CD8-positive, alpha-beta memory T cell (primary cell): ENCODE measurements around the gene CDYL. TPM values are rescaled to one million over a fixed set of nuclear protein-coding genes. Genes with fewer than 3 reads are reported as not detected.
A peak's percentile ranks its signal among the peaks of the same experiment; 100 is the strongest.

Experiments used
- CTCF ChIA-PET: fragments of 350-600 bp; sonication (Branson Sonifier 250); formaldehyde crosslinking; loops from one replicate; lab custom pipeline; 2021; ENCODE audit warnings: antibody characterized with exemption; lab: Charles Lee
- POLR2A ChIA-PET: fragments of 350-600 bp; sonication (Branson Sonifier 250); formaldehyde crosslinking; loops from one replicate; lab custom pipeline; 2021; ENCODE audit warnings: antibody characterized with exemption; lab: Charles Lee
- DNase-seq, 5 donors: peaks; one replicate each; pipeline versions ENCODE4 v3.0.0 to v3.0.0-alpha.2; 2020 to 2022; ENCODE audit warnings: mixed read lengths in 1 of 5
- H3K27ac ChIP-seq: one replicate; pipeline ENCODE4 v1.7.0; 2013; ENCODE audit warnings: low read depth, mild to moderate bottlenecking, low read length, moderate library complexity
- H3K27me3 ChIP-seq: 2 replicates; pipeline ENCODE4 v1.7.0; 2013; ENCODE audit warnings: low read length, mild to moderate bottlenecking; ENCODE audit not compliant: insufficient read depth, poor library complexity, severe bottlenecking
- H3K36me3 ChIP-seq: 2 replicates; pipeline ENCODE4 v1.7.0; 2013; ENCODE audit warnings: mild to moderate bottlenecking, low read length, moderate library complexity; ENCODE audit not compliant: insufficient read depth
- H3K4me1 ChIP-seq: 2 replicates; pipeline ENCODE4 v1.7.0; 2013; ENCODE audit warnings: mild to moderate bottlenecking, low read length, moderate library complexity; ENCODE audit not compliant: insufficient read depth
- H3K4me3 ChIP-seq: 2 replicates; pipeline ENCODE4 v1.7.0; 2013; ENCODE audit warnings: mild to moderate bottlenecking, low read length
- H3K9me3 ChIP-seq: 2 replicates; pipeline ENCODE4 v1.7.0; 2013; ENCODE audit warnings: mild to moderate bottlenecking, low read length
- H3K27ac Mint-ChIP-seq, 8 donors: one replicate each; pipeline ENCODE4 v1.8.0; 2020 to 2021; ENCODE audit warnings: mixed read lengths in 8 of 8, mild to moderate bottlenecking in 6 of 8, inconsistent platforms in 3 of 8, moderate library complexity in 3 of 8
- H3K27me3 Mint-ChIP-seq, 2 donors: one replicate each; pipeline ENCODE4 v1.8.0; 2020 to 2021; ENCODE audit warnings: mixed read lengths in 2 of 2, mild to moderate bottlenecking in 1 of 2, moderate library complexity in 1 of 2
- H3K36me3 Mint-ChIP-seq, 3 donors: one replicate each; pipeline ENCODE4 v1.8.0; 2020 to 2021; ENCODE audit warnings: mixed read lengths in 3 of 3, inconsistent platforms in 1 of 3, mild to moderate bottlenecking in 1 of 3
- H3K4me1 Mint-ChIP-seq, 3 donors: one replicate each; pipeline ENCODE4 v1.8.0; 2020 to 2021; ENCODE audit warnings: mixed read lengths in 3 of 3, inconsistent platforms in 1 of 3, mild to moderate bottlenecking in 1 of 3
- H3K4me3 Mint-ChIP-seq, 7 donors: one replicate each; pipeline ENCODE4 v1.8.0; 2020 to 2021; ENCODE audit warnings: mixed read lengths in 7 of 7, mild to moderate bottlenecking in 6 of 7, moderate library complexity in 4 of 7, inconsistent platforms in 2 of 7
- H3K9me3 Mint-ChIP-seq, 5 donors: one replicate each; pipeline ENCODE4 v1.8.0; 2020 to 2022; ENCODE audit warnings: mixed read lengths in 5 of 5, mild to moderate bottlenecking in 3 of 5, moderate library complexity in 2 of 5, inconsistent platforms in 1 of 5
- polyA plus RNA-seq: library from polyadenylated mRNA; unstranded; fragments of 300-500 nt; fragmentation: Illumina TruSeq; gene quantifications from one replicate; pipeline ENCODE4 v1.2.3, GENCODE V29; 2021
- total RNA-seq, 2 experiments: library from RNA; stranded (reverse); gene quantifications; one replicate each; pipeline ENCODE4 v1.2.3, GENCODE V29; 2021

Gene CDYL
- 10 to 100 TPM; 31.7 to 32.2 TPM for total RNA-seq
- polyA plus RNA-seq, result 7.5 TPM

- H3K4me1 ChIP-seq, result peaks cover 10% of the 10 kb centered on the region
- Mint-ChIP-seq H3K9me3 (peaks cover 0 to 7% (median 2%) of the 10 kb centered on the region in 5 donors), H3K36me3 (peaks cover 0 to 7% (median 0%) of the 10 kb centered on the region in 3 donors), H3K27me3 (no peaks in the 10 kb centered on the region), H3K27ac (peak within 1 kb of the TSS; percentile 71 to 98 (median 91)), H3K4me3 (peak within 1 kb of the TSS; percentile 91 to 96 (median 93)), H3K4me1 (peaks cover 38 to 49% (median 48%) of the 10 kb centered on the region in 3 donors)
- no peaks in the 10 kb centered on the region for H3K27me3 ChIP-seq
- H3K4me3 ChIP-seq, result peak within 1 kb of the TSS; percentile 76
- H3K27ac ChIP-seq, result peak within 1 kb of the TSS; percentile 17
- H3K36me3 ChIP-seq, result no peaks in the 10 kb centered on the region
- ChIA-PET CTCF (interaction anchor here (1.2 kb wide), 1 partner anchor 227 kb away, joined by 3 read pairs; no protein-coding TSS in a partner anchor), POLR2A (interaction anchor here (1.0 kb wide), 1 partner anchor 24 kb away, joined by 3 read pairs; no protein-coding TSS in a partner anchor)
- no peaks in the 10 kb centered on the region for H3K9me3 ChIP-seq
- DNase-seq, result peak; percentile 84 to 91 (median 90)
Measured at GRCh38 chr6:4776131-4776492, at the start of gene CDYL. Gene CDYL, plus strand, starts transcription at chr6:4776404. Its CDS starts 380 bp downstream, at chr6:4776784.

GRCh38 chr6:4726645-4727044, 49.6 kb upstream of the CDYL start:
- POLR2A ChIA-PET, result no interaction called here
- Mint-ChIP-seq H3K27me3 (peaks cover 5 to 30% of the 10 kb centered on the region in 2 donors), H3K4me3 (no peak overlapping the region), H3K4me1 (peaks cover 9 to 14% (median 14%) of the 10 kb centered on the region in 3 donors), H3K27ac (no peak overlapping the region), H3K36me3 (no peaks in the 10 kb centered on the region), H3K9me3 (no peaks in the 10 kb centered on the region)
- H3K27me3 ChIP-seq, result no peaks in the 10 kb centered on the region
- H3K9me3 ChIP-seq, result no peaks in the 10 kb centered on the region
- DNase-seq, result no peak
- H3K4me1 ChIP-seq, result no peaks in the 10 kb centered on the region
- H3K27ac ChIP-seq, result peak overlapping the region; percentile 59
- no peaks in the 10 kb centered on the region for H3K36me3 ChIP-seq
- no peak overlapping the region for H3K4me3 ChIP-seq
- CTCF ChIA-PET, result no interaction called here

GRCh38 chr6:4727217-4727616, 49.0 kb upstream of the CDYL start:
- Histone ChIP-seq H3K9me3 (no peaks in the 10 kb centered on the region), H3K4me1 (no peaks in the 10 kb centered on the region), H3K27me3 (no peaks in the 10 kb centered on the region), H3K27ac (peak overlapping the region; percentile 59), H3K36me3 (no peaks in the 10 kb centered on the region), H3K4me3 (no peak overlapping the region)
- Mint-ChIP-seq H3K9me3 (no peaks in the 10 kb centered on the region), H3K4me1 (peaks cover 9 to 14% (median 14%) of the 10 kb centered on the region in 3 donors), H3K27ac (no peak overlapping the region), H3K4me3 (no peak overlapping the region), H3K27me3 (peaks cover 5 to 30% of the 10 kb centered on the region in 2 donors), H3K36me3 (no peaks in the 10 kb centered on the region)
- ChIA-PET POLR2A (no interaction called here), CTCF (no interaction called here)
- no peak for DNase-seq

DNA sequence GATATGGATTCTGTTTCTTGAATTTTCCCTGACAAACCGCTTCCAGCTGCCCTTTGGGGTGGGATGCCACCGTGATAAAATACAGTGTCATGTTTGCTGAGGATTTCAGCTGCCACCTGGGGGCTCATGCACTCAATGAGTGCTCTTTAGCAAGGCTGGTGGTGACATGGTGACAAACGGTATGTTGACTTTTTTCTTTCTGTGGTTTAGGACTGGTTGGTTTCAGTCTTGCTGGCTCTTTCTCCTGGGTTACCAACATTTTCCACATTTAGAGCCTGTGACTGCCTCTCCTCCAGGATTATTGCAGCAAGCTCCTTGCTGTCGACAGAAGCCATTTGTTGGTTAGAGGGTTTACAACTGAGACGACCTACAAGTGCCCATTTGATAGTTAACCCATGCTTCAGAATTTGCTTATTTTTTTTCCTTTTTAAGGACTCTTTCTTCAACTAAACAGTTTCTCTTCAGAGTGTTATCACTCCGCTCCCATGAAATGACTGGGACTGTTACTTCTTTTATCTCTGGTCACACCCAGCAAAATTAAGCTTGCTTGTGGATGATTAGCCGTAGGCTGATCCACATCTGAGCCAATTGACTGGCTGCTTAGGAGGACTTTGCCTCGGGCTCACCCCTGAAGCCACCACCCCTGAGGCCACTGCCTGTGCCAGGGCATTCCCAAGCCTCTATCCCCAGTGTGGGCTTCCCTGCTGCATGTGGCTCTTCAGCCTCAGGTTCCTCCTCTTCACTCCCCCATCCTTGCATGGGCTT, 48.4 kb upstream of the CDYL start:
- H3K27me3 Mint-ChIP-seq, result peaks cover 8 to 28% of the 10 kb centered on the region in 2 donors
- DNase-seq, result no peak
- no peaks in the 10 kb centered on the region for H3K36me3 Mint-ChIP-seq
- Histone ChIP-seq H3K36me3 (no peaks in the 10 kb centered on the region), H3K27ac (peak overlapping the region; percentile 76), H3K4me3 (no peak overlapping the region), H3K9me3 (no peaks in the 10 kb centered on the region), H3K27me3 (no peaks in the 10 kb centered on the region), H3K4me1 (no peaks in the 10 kb centered on the region)
- ChIA-PET POLR2A (no interaction called here), CTCF (no interaction called here)
- H3K4me3 Mint-ChIP-seq, result peak overlapping the region in 3 of 7 donors; percentile 13 to 46 (median 32)
- peaks cover 11 to 17% (median 14%) of the 10 kb centered on the region in 3 donors for H3K4me1 Mint-ChIP-seq
- H3K9me3 Mint-ChIP-seq, result no peaks in the 10 kb centered on the region
- peak overlapping the region in 1 of 8 donors; percentile 42 for H3K27ac Mint-ChIP-seq

DNA sequence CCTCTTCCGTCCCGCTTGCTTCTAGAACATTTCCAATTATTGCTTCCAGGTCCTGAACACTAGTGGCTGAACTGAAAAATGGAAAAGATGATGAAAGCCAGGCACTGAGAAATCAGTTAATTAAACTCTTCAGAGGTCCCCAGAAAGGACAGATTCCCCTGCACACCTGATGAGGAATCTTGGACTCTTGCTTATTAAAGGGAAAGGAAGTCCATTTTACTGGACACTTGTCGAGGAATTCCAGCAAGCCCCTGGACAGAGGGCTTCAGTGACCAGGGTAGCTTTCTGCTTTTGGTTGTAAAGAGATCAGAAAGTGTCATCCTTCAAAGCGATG, 47.8 kb upstream of the CDYL start:
- H3K27ac ChIP-seq, result peak overlapping the region; percentile 76

GRCh38 chr6:4728926-4729325, 47.3 kb upstream of the CDYL start:
- POLR2A ChIA-PET, result no interaction called here
- DNase-seq, result no peak
- H3K27ac ChIP-seq, result no peak overlapping the region
- no peak overlapping the region for H3K4me3 ChIP-seq
- Mint-ChIP-seq H3K9me3 (no peaks in the 10 kb centered on the region), H3K36me3 (no peaks in the 10 kb centered on the region), H3K27me3 (peaks cover 10 to 20% of the 10 kb centered on the region in 2 donors), H3K27ac (peak overlapping the region in 1 of 8 donors; percentile 18), H3K4me3 (no peak overlapping the region), H3K4me1 (peaks cover 14 to 20% (median 14%) of the 10 kb centered on the region in 3 donors)
- no peaks in the 10 kb centered on the region for H3K27me3 ChIP-seq
- no peaks in the 10 kb centered on the region for H3K36me3 ChIP-seq
- CTCF ChIA-PET, result no interaction called here
- H3K4me1 ChIP-seq, result no peaks in the 10 kb centered on the region
- H3K9me3 ChIP-seq, result no peaks in the 10 kb centered on the region

More for the DNA sequence above, 47.8 kb upstream of the CDYL start:
- Mint-ChIP-seq H3K9me3 (no peaks in the 10 kb centered on the region), H3K36me3 (no peaks in the 10 kb centered on the region), H3K27me3 (peaks cover 10 to 24% of the 10 kb centered on the region in 2 donors), H3K4me1 (peaks cover 13 to 20% (median 14%) of the 10 kb centered on the region in 3 donors), H3K4me3 (peak overlapping the region in 1 of 7 donors; percentile 33), H3K27ac (no peak overlapping the region)
- ChIA-PET CTCF (no interaction called here), POLR2A (no interaction called here)
- Histone ChIP-seq H3K9me3 (no peaks in the 10 kb centered on the region), H3K36me3 (no peaks in the 10 kb centered on the region), H3K4me3 (no peak overlapping the region), H3K27me3 (no peaks in the 10 kb centered on the region), H3K4me1 (no peaks in the 10 kb centered on the region)
- no peak for DNase-seq

DNA sequence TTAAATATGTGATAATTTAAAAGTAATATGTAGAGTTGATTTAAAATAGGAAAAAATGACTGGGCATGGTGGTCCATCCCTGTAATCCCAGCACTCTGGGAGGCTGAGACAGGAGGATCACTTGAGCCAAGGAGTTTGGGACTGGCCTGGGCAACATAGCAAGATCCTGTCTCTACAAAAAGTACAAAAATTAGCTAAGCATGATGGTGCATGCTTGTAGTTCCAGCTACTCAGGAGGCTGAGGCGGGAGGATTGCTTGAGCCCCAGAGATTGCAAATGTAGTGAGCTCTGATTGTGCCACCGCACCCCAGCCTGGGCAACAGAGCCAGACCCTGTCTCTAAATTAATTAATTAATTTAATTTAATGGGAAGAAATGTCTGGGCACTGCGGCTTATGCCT, 44.2 kb upstream of the CDYL start:
- no peaks in the 10 kb centered on the region for H3K36me3 Mint-ChIP-seq
- no peak for DNase-seq
- H3K9me3 ChIP-seq, result no peaks in the 10 kb centered on the region
- H3K36me3 ChIP-seq, result no peaks in the 10 kb centered on the region
- H3K9me3 Mint-ChIP-seq, result no peaks in the 10 kb centered on the region
- no peaks in the 10 kb centered on the region for H3K27me3 ChIP-seq
- peaks cover 14 to 20% (median 14%) of the 10 kb centered on the region in 3 donors for H3K4me1 Mint-ChIP-seq
- POLR2A ChIA-PET, result no interaction called here
- H3K4me3 Mint-ChIP-seq, result no peak overlapping the region
- no peak overlapping the region for H3K4me3 ChIP-seq
- H3K27ac Mint-ChIP-seq, result no peak overlapping the region
- CTCF ChIA-PET, result interaction anchor here (1.1 kb wide), 1 partner anchor 15 kb away, joined by 3 read pairs; no protein-coding TSS in a partner anchor
- H3K27ac ChIP-seq, result no peak overlapping the region
- H3K27me3 Mint-ChIP-seq, result peaks cover 15 to 29% of the 10 kb centered on the region in 2 donors
- no peaks in the 10 kb centered on the region for H3K4me1 ChIP-seq

- no peaks in the 10 kb centered on the region for H3K36me3 Mint-ChIP-seq
- Histone ChIP-seq H3K27ac (peak overlapping the region; percentile 12), H3K9me3 (no peaks in the 10 kb centered on the region), H3K4me3 (no peak overlapping the region), H3K27me3 (no peaks in the 10 kb centered on the region), H3K36me3 (no peaks in the 10 kb centered on the region), H3K4me1 (no peaks in the 10 kb centered on the region)
- H3K4me3 Mint-ChIP-seq, result no peak overlapping the region
- POLR2A ChIA-PET, result no interaction called here
- CTCF ChIA-PET, result no interaction called here
- no peak for DNase-seq
- H3K27me3 Mint-ChIP-seq, result peaks cover 16 to 32% of the 10 kb centered on the region in 2 donors
- peaks cover 6 to 12% (median 10%) of the 10 kb centered on the region in 3 donors for H3K4me1 Mint-ChIP-seq
- no peak overlapping the region for H3K27ac Mint-ChIP-seq
- no peaks in the 10 kb centered on the region for H3K9me3 Mint-ChIP-seq
Measured at GRCh38 chr6:4732691-4733315, 43.4 kb upstream of the CDYL start.
